Measurements from ENCODE around the gene ATP6AP1.

The ATP6AP1 gene

GRCh38 chrX:154450312-154450711, 21.8 kb downstream of the ATP6AP1 start:
- no peak for DNase-seq

GRCh38 chrX:154452823-154453222, 24.3 kb downstream of the ATP6AP1 start:
- DNase-seq: no peak

DNA sequence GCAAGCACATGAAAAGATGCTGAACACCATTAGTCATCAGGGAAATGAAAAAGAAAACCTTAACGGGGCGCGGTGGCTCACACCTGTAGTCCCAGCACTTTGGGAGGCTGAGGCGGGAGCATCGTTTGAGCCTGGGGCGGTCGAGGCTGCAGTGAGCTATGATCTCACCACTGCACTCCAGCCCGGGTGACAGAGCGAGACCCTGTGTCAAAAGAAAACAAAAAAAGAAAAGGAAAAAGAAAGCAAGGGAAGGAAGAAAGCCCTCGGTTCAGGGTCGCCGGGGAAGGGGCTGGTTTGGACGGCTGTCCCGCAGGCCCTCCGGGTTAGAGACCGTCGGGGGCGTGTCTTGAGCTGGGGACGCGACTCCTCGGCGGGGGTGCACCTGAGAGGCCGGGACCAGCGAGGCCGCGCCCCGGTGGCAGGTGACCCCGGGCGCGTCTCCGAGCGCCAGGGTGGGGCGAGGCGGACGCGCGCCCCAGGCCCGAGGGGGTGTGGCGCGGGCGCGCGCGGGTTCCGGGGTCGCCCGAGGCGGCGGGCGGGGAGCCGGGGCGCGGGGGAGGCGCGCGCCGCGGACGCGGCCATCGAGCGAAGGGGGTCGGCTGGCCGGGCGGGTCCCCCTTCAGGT, 29.1 kb downstream of the ATP6AP1 start:
- peak; percentile 6 for DNase-seq

GRCh38 chrX:154458116-154458953, 29.9 kb downstream of the ATP6AP1 start, which contains the start of gene PLXNA3:
Gene PLXNA3 (plus strand): TSS chrX:154458281. CDS start chrX:154460184, 1,903 bp downstream.
- peak; percentile 43 for DNase-seq

DNA sequence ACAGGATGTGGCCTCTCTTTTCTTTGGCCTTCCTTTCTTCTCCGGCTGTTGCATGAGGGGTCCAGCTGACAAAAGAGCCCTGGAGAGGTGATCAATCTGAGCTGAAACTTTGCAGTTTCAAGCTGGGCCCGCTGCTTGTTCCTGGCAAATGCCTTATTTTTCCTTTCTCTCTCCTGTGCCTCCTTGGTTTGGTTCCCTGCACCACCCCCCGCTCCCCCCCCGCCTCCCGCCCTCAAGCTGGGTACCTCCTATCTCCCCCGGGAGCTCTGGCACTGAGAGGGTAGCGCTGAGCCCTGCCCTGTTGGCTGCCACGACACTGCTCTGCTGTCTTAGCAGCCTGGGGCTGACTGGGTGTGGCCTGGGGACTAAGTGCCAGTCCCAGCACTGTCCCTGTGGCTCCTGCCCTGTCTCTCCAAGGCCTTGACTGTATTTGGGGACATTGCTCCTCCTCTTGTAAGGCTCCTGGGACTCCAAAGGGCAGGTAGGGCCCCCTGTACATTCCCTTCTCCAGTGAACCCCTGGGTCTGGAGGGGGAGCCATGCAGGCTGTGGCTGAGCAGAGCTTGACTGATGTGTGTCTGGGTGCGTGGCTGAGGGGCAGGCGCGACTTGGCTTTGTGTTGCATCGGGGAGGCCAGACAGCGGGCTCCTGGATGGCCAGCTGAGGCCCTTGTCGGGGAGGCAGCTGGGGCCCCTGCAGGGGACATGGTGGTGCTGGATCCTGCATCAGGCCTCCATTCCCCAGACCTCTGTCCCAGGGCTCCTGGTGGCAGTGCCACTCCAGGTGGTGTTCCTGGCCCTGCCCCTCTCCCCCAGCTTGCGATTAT, 30.7 kb downstream of the ATP6AP1 start:
- DNase-seq: peak; percentile 60

DNA sequence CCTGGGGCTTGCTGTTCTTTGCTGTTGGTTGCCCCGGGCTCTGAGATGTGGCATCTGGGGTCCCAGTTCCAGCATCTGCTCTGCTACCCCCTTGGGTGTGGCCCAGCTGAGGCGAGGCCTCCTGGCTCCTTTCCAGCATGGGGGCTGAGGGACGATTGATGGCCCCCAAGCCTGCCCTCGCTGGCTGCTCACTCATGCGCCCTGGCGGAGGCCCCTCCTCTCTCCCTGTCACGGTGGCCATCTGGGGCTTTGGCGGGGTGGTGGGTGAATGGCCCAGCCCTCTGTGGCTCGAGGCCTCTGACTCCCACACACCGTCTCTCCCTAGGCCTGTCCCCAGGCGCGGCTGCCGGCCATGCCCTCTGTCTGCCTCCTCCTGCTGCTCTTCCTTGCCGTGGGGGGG, 31.4 kb downstream of the ATP6AP1 start:
- peak; percentile 4 for DNase-seq

DNA sequence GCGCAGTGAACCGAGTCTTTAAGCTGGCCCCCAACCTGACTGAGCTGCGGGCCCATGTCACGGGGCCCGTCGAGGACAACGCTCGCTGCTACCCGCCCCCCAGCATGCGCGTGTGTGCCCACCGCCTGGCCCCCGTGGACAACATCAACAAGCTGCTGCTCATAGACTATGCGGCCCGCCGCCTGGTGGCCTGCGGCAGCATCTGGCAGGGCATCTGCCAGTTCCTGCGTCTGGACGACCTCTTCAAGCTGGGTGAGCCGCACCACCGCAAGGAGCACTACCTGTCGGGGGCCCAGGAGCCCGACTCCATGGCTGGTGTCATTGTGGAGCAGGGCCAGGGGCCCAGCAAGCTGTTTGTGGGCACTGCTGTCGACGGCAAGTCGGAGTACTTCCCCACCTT, 31.8 kb downstream of the ATP6AP1 start:
- no peak for DNase-seq

GRCh38 chrX:154462396-154462795, 33.9 kb downstream of the ATP6AP1 start:
- no peak for DNase-seq

- no peak for DNase-seq
Observed at GRCh38 chrX:154463611-154464220, 35.2 kb downstream of the ATP6AP1 start.

GRCh38 chrX:154464806-154465365, 36.4 kb downstream of the ATP6AP1 start:
- DNase-seq: no peak

- DNase-seq: no peak
Observed at GRCh38 chrX:154465601-154466000, 37.1 kb downstream of the ATP6AP1 start.

- DNase-seq: no peak
Observed at GRCh38 chrX:154466036-154466435, 37.6 kb downstream of the ATP6AP1 start.

GRCh38 chrX:154466907-154467306, 38.4 kb downstream of the ATP6AP1 start:
- DNase-seq: no peak

DNA sequence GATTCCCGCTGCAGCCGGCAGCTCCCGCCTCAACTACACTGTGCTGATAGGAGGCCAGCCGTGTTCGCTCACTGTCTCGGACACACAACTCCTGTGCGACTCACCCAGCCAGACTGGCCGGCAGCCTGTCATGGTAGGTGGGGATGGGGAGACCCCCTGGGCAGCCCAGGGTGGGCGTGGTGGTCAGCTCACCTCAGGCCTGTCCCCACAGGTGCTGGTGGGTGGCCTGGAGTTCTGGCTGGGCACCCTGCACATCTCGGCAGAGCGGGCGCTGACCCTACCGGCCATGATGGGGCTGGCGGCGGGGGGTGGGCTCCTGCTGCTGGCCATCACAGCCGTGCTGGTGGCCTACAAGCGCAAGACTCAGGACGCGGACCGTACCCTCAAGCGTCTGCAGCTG, 39.1 kb downstream of the ATP6AP1 start:
- DNase-seq: no peak

GRCh38 chrX:154468217-154468616, 39.7 kb downstream of the ATP6AP1 start:
- no peak for DNase-seq

GRCh38 chrX:154469114-154469513, 40.6 kb downstream of the ATP6AP1 start:
- DNase-seq: no peak

GRCh38 chrX:154469880-154470279, 41.4 kb downstream of the ATP6AP1 start:
- no peak for DNase-seq

DNA sequence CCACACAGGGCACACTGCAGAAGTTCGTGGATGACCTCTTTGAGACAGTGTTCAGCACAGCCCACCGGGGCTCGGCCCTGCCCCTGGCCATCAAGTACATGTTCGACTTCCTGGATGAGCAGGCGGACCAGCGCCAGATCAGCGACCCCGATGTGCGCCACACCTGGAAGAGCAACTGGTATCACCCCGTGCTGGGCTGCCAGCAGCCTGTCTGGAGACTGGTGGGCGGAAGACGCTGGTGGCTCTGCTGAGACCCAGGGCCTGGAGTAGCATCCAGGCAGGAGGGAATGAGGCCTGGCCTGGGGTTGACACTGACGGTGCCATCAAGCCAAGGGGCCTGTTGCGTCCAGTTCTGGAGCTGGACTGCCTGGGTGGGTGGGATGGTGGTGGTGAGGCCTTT, 42.0 kb downstream of the ATP6AP1 start:
- no peak for DNase-seq

DNA sequence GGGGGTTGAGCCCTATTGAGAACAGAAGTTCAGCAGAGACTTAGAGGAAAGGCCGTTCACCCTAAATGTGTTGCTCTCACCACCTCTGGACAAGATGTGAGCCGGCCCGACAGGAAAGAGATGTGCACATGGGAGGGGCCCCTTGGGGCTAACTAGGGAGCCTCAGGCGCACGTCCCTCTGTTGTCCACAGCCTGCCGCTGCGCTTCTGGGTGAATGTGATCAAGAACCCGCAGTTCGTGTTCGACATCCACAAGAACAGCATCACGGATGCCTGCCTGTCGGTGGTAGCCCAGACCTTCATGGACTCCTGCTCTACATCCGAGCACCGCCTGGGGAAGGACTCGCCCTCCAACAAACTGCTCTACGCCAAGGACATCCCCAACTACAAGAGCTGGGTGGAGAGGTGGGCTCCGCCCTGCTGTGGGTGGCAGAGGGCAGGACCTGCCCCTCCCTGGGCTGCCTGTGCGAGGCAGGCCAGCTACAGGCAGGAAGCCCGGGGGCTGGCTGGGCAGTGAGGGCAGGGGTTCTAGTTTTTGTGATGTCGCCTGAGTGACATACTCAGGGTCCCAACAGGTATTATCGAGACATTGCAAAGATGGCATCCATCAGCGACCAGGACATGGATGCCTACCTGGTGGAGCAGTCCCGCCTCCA, 42.6 kb downstream of the ATP6AP1 start:
- DNase-seq: no peak

GRCh38 chrX:154471839-154472684, 43.6 kb downstream of the ATP6AP1 start:
- DNase-seq: no peak

All from fibroblast of skin of back (primary cell).